Measurements from ENCODE around the gene WDR20. TPM values are rescaled to one million over a fixed set of nuclear protein-coding genes. Genes with fewer than 3 reads are reported as not detected.

The WDR20 gene
- total and polyA plus RNA-seq, 2 donors from 2014 or later: 12.6 to 44.2 TPM

- Histone ChIP-seq H3K27me3 (ENCODE audit: control insufficient read depth, insufficient read depth, low read length) (no peaks in the 10 kb centered on the region), H3K4me1 (ENCODE audit: control insufficient read depth in 2 of 3, insufficient read depth in 2 of 3, low read depth in 1 of 3, low read length in 3 of 3) (peaks cover 0 to 6% (median 5%) of the 10 kb centered on the region in 3 donors), H3K27ac (ENCODE audit: low read depth in 2 of 2, low read length in 2 of 2) (no peak overlapping the region), H3K9me3 (ENCODE audit: control insufficient read depth in 2 of 3, insufficient read depth in 1 of 3, low read length in 3 of 3) (no peaks in the 10 kb centered on the region), H3K4me3 (ENCODE audit: low read length in 3 of 3) (no peak overlapping the region), H3K9ac (ENCODE audit: low read length in 3 of 3) (no peak overlapping the region), H3K36me3 (ENCODE audit: control insufficient read depth in 2 of 3, insufficient read depth in 3 of 3, low read length in 3 of 3) (peaks cover 0 to 4% (median 0%) of the 10 kb centered on the region in 3 donors)
- peak in 1 of 5 donors; percentile 63 for DNase-seq
- no peak for TF ChIP-seq CTCF (IDR thresholded peaks at IDR 0.05; ENCODE audit: borderline replicate concordance, extremely low read depth, insufficient read depth)
- intact Hi-C loops (cut with DNase I): no loop called here
- FAIRE-seq: no peak
Observed at GRCh38 chr14:102213984-102214658, 74.4 kb downstream of the WDR20 start.

- FAIRE-seq: no peak
- H3K27me3 ChIP-seq (ENCODE audit: control insufficient read depth, insufficient read depth, low read length): no peaks in the 10 kb centered on the region
- H3K4me1 ChIP-seq (ENCODE audit: control insufficient read depth in 2 of 3, insufficient read depth in 2 of 3, low read depth in 1 of 3, low read length in 3 of 3): peaks cover 0 to 6% (median 5%) of the 10 kb centered on the region in 3 donors
- no peaks in the 10 kb centered on the region for H3K9me3 ChIP-seq (ENCODE audit: control insufficient read depth in 2 of 3, insufficient read depth in 1 of 3, low read length in 3 of 3)
- TF ChIP-seq CTCF (IDR thresholded peaks at IDR 0.05; ENCODE audit: borderline replicate concordance, extremely low read depth, insufficient read depth): no peak
- peak in 2 of 5 donors; percentile 17 to 38 for DNase-seq
- peaks cover 0 to 5% (median 0%) of the 10 kb centered on the region in 3 donors for H3K36me3 ChIP-seq (ENCODE audit: control insufficient read depth in 2 of 3, insufficient read depth in 3 of 3, low read length in 3 of 3)
- intact Hi-C loops (cut with DNase I): no loop called here
- H3K27ac ChIP-seq (ENCODE audit: low read depth in 2 of 2, low read length in 2 of 2): no peak overlapping the region
- H3K9ac ChIP-seq (ENCODE audit: low read length in 3 of 3): no peak overlapping the region
- H3K4me3 ChIP-seq (ENCODE audit: low read length in 3 of 3): no peak overlapping the region
Observed at GRCh38 chr14:102215071-102215470, 75.4 kb downstream of the WDR20 start.

DNA sequence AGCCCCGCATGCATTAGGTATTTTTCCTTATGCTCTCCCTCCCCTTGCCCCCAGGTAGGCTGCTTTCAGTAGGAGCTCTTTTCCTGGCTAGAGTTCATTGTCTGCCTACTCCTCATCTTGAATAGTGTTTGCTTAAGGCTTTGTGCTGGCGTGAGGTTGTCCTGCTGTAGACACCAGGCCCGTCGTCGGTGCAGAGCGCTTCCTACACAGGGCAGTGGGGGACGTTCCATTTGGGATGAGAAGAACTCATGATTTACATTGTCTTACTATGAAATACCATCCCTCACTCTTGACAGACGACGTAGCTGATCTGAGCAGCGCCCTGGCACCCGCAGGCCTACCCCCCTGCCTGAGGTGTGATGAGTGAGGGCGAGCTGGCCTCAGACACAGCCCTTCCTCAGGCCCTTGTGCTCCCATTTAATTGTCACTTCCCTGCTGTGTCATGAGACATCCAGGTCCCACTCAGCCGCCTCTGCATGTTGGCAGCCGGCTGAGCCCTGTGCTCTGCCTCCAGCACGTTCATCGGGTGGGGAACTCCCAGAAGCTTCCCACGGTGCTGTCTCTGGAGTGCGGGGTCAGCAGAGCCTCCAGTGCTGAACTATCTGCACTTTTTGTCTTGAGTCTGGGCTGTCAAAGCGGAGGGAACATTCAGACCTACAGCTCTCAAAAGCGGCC lies 76.0 kb downstream of the WDR20 start:
- no peaks in the 10 kb centered on the region for H3K27me3 ChIP-seq (ENCODE audit: control insufficient read depth, insufficient read depth, low read length)
- no peak for TF ChIP-seq CTCF (IDR thresholded peaks at IDR 0.05; ENCODE audit: borderline replicate concordance, extremely low read depth, insufficient read depth)
- no peak overlapping the region for H3K4me3 ChIP-seq (ENCODE audit: low read length in 3 of 3)
- peaks cover 0 to 5% (median 0%) of the 10 kb centered on the region in 3 donors for H3K36me3 ChIP-seq (ENCODE audit: control insufficient read depth in 2 of 3, insufficient read depth in 3 of 3, low read length in 3 of 3)
- no peaks in the 10 kb centered on the region for H3K9me3 ChIP-seq (ENCODE audit: control insufficient read depth in 2 of 3, insufficient read depth in 1 of 3, low read length in 3 of 3)
- intact Hi-C loops (cut with DNase I): no loop called here
- H3K27ac ChIP-seq (ENCODE audit: low read depth in 2 of 2, low read length in 2 of 2): no peak overlapping the region
- peaks cover 0 to 6% (median 5%) of the 10 kb centered on the region in 3 donors for H3K4me1 ChIP-seq (ENCODE audit: control insufficient read depth in 2 of 3, insufficient read depth in 2 of 3, low read depth in 1 of 3, low read length in 3 of 3)
- DNase-seq: no peak
- FAIRE-seq: no peak
- H3K9ac ChIP-seq (ENCODE audit: low read length in 3 of 3): no peak overlapping the region

Measured in kidney (tissue), 14 donors.